ENCODE measurements around the gene ARHGAP45. TPM values are rescaled to one million over a fixed set of nuclear protein-coding genes. Genes with fewer than 3 reads are reported as not detected.
A peak's percentile ranks its signal among the peaks of the same experiment; 100 is the strongest.

Gene ARHGAP45
- total RNA-seq, 3 donors from 2014 or later (not counting 1 experiment from before 2014, with no cell fraction given), result 535 to 601 (median 560) TPM

GRCh38 chr19:1098177-1099051 lies 31.4 kb downstream of the ARHGAP45 start:
- no peak for TF ChIP-seq CTCF (IDR thresholded peaks at IDR 0.05)
- H3K4me1 ChIP-seq (ENCODE audit: control insufficient read depth, insufficient read depth, low read length), result peaks cover 64% of the 10 kb centered on the region
- intact Hi-C loops (cut with micrococcal nuclease), result no loop called here
- Mint-ChIP-seq H3K4me3 (no peak overlapping the region), H3K27ac (peak overlapping the region in 1 of 2 donors; percentile 75), H3K36me3 (no peaks in the 10 kb centered on the region), H3K27me3 (ENCODE audit: low read depth in 2 of 2) (no peaks in the 10 kb centered on the region), H3K4me1 (peaks cover 17 to 57% of the 10 kb centered on the region in 2 donors), H3K9me3 (no peaks in the 10 kb centered on the region)
- H3K4me3 ChIP-seq (ENCODE audit: low read length), result no peak overlapping the region
- no peak for ATAC-seq
- no peak for DNase-seq
- no peaks in the 10 kb centered on the region for H3K9me3 ChIP-seq (ENCODE audit: control insufficient read depth, insufficient read depth, low read length)
- H3K36me3 ChIP-seq (ENCODE audit: control insufficient read depth, insufficient read depth, low read length), result peaks cover 1% of the 10 kb centered on the region
- H3K27me3 ChIP-seq (ENCODE audit: control insufficient read depth, insufficient read depth, low read length), result no peaks in the 10 kb centered on the region
- WGBS (ENCODE audit: insufficient coverage), result 91% methylated on average over 15 of the region's 15 CpGs
- H3K27ac ChIP-seq (ENCODE audit: low read length), result no peak overlapping the region

GRCh38 chr19:1101337-1101698 lies 34.4 kb downstream of the ARHGAP45 start:
- no peaks in the 10 kb centered on the region for H3K9me3 Mint-ChIP-seq
- intact Hi-C loops (cut with micrococcal nuclease), result loop anchor here (5.0 kb wide), 1 partner anchor 34 kb away; the partner anchor contains the start of gene ARHGAP45
- Histone ChIP-seq H3K4me3 (ENCODE audit: low read length) (no peak overlapping the region), H3K27me3 (ENCODE audit: control insufficient read depth, insufficient read depth, low read length) (no peaks in the 10 kb centered on the region), H3K9me3 (ENCODE audit: control insufficient read depth, insufficient read depth, low read length) (no peaks in the 10 kb centered on the region), H3K36me3 (ENCODE audit: control insufficient read depth, insufficient read depth, low read length) (peaks cover 3% of the 10 kb centered on the region), H3K27ac (ENCODE audit: low read length) (peak overlapping the region; percentile 57), H3K4me1 (ENCODE audit: control insufficient read depth, insufficient read depth, low read length) (peaks cover 60% of the 10 kb centered on the region)
- H3K36me3 Mint-ChIP-seq, result no peaks in the 10 kb centered on the region
- TF ChIP-seq CTCF (IDR thresholded peaks at IDR 0.05), result no peak
- peak in 1 of 2 donors; percentile 53 for DNase-seq
- peak overlapping the region; percentile 82 to 88 for H3K27ac Mint-ChIP-seq
- no peaks in the 10 kb centered on the region for H3K27me3 Mint-ChIP-seq (ENCODE audit: low read depth in 2 of 2)
- peaks cover 9 to 37% of the 10 kb centered on the region in 2 donors for H3K4me1 Mint-ChIP-seq
- ATAC-seq, result no peak
- WGBS (ENCODE audit: insufficient coverage), result 18% methylated on average over 9 of the region's 9 CpGs
- H3K4me3 Mint-ChIP-seq, result peak overlapping the region; percentile 49

GRCh38 chr19:1102407-1103131 lies 35.6 kb downstream of the ARHGAP45 start:
- Histone ChIP-seq H3K27me3 (ENCODE audit: control insufficient read depth, insufficient read depth, low read length) (no peaks in the 10 kb centered on the region), H3K4me3 (ENCODE audit: low read length) (no peak overlapping the region), H3K9me3 (ENCODE audit: control insufficient read depth, insufficient read depth, low read length) (no peaks in the 10 kb centered on the region), H3K36me3 (ENCODE audit: control insufficient read depth, insufficient read depth, low read length) (peaks cover 9% of the 10 kb centered on the region), H3K4me1 (ENCODE audit: control insufficient read depth, insufficient read depth, low read length) (peaks cover 60% of the 10 kb centered on the region), H3K27ac (ENCODE audit: low read length) (peak overlapping the region; percentile 57)
- no peak for TF ChIP-seq CTCF (IDR thresholded peaks at IDR 0.05)
- intact Hi-C loops (cut with micrococcal nuclease), result loop anchor here (1.0 to 5.0 kb wide), 3 partner anchors 7 to 81 kb away; partner anchors contain the start of genes ARHGAP45, POLR2E, RNU6-2 and TMEM259
- Mint-ChIP-seq H3K27me3 (ENCODE audit: low read depth in 2 of 2) (no peaks in the 10 kb centered on the region), H3K36me3 (no peaks in the 10 kb centered on the region), H3K4me1 (peaks cover 9 to 37% of the 10 kb centered on the region in 2 donors), H3K27ac (peak overlapping the region; percentile 88 to 89), H3K9me3 (no peaks in the 10 kb centered on the region), H3K4me3 (peak overlapping the region; percentile 31)
- DNase-seq (peak in 1 of 2 donors; percentile 53), ATAC-seq (peak in 1 of 3 donors; percentile 1)
- 62% methylated on average over 15 of the region's 17 CpGs for WGBS (ENCODE audit: insufficient coverage)
